Epithelial cell of esophagus (primary cell): ENCODE measurements around the gene BANF2.

Experiments used
- DNase-seq: peaks from one replicate; pipeline ENCODE4 v3.0.0; 2010; ENCODE audit warnings: low read depth
- H3K4me3 ChIP-seq: 2 replicates; pipeline ENCODE4 v1.5.1; 2011; ENCODE audit warnings: mild to moderate bottlenecking, low read length, control low read depth
- TF ChIP-seq, protein P1 (sequence below): IDR thresholded peaks from 2 replicates; pipeline ENCODE4 v1.5.1; 2011; ENCODE audit warnings: low read depth, mild to moderate bottlenecking, low read length, control low read depth, inconsistent platforms; ENCODE audit not compliant: insufficient read depth; ENCODE audit errors: missing control alignments

The BANF2 gene

DNA sequence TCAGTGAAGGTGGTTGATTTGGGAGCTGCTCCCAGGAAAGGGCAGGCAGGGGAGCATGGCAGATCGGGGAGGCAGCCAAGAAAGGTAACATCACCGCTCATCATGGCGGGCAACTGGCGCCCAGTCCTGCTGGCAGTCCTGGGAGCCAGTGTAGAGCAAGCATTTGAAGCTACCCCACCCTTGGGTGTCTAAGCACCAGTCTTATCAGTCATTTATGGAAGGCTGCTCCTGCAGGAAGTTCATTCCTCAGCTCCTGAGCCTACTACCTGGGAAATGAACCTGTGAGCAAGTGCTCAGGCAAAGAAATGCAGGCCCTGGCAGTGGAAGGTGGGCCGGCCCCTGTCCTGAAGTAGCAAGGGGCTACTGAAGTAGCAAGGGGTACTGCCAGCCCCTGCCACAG, 41.5 kb downstream of the BANF2 start:
- no peak overlapping the region for H3K4me3 ChIP-seq
- TF ChIP-seq, protein P1, sequence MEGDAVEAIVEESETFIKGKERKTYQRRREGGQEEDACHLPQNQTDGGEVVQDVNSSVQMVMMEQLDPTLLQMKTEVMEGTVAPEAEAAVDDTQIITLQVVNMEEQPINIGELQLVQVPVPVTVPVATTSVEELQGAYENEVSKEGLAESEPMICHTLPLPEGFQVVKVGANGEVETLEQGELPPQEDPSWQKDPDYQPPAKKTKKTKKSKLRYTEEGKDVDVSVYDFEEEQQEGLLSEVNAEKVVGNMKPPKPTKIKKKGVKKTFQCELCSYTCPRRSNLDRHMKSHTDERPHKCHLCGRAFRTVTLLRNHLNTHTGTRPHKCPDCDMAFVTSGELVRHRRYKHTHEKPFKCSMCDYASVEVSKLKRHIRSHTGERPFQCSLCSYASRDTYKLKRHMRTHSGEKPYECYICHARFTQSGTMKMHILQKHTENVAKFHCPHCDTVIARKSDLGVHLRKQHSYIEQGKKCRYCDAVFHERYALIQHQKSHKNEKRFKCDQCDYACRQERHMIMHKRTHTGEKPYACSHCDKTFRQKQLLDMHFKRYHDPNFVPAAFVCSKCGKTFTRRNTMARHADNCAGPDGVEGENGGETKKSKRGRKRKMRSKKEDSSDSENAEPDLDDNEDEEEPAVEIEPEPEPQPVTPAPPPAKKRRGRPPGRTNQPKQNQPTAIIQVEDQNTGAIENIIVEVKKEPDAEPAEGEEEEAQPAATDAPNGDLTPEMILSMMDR, result no peak
- DNase-seq, result no peak

DNA sequence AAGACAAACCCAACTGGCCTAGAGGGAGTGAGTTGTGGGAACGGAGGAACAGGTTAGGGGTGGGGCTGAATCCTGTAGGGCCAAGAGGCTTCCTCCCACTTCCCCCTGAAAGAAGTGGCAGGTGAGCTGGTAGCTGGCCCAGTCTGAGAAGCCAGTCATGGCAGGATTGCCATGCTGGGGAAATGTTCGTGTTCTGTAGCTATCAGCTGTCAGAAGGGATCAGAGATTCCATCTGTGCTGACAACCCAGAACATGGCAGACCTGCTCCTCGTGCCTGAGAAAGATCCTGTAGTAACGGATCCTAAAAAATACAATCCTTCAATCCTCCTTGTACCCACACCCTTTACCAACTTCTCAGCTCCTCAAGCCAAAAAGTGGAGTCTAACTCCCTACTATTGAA, 43.0 kb downstream of the BANF2 start:
- DNase-seq, result no peak
- no peak overlapping the region for H3K4me3 ChIP-seq
- TF ChIP-seq, protein P1, result no peak

DNA sequence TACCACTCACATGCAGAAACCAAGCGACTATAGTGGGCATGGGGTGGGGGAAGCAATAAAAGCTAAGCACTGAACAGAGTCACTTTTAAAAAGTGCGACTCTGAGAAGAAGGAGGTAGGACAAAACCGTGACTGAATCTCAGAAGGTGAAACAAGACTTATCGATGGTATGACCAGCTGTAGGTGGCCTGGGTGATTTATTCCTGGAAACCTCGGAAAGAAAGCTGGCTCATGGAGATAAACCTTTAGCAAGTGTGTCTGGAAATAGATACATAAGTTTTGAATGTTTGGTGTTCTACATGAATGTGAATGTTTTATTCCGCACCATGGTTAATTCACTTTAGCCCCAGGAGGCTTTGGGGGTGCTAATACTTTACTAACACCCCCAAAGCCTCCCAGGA, 43.9 kb downstream of the BANF2 start:
- TF ChIP-seq, protein P1, result no peak
- DNase-seq, result no peak
- no peak overlapping the region for H3K4me3 ChIP-seq

DNA sequence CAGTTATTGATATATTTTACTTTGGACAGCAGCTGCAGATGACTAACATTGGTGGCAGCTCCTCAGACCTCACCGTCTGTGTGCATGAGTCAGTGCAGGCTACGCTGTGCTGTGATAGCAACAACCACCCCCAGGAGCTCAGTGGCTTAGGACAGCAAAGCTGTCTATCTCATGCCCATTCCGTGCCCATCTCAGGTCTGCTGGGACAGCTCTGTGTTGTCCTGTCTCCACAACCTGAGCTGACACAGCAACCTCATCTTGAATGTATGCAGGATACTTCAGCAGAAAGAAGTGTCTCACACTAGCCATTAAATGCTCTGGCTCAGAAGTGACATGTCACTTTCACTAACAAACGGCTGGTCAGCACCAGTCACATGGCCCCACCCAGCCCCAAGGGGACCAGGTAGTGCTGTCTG, 47.7 kb downstream of the BANF2 start:
- DNase-seq, result peak; percentile 85
- H3K4me3 ChIP-seq, result no peak overlapping the region
- TF ChIP-seq, protein P1, result no peak

DNA sequence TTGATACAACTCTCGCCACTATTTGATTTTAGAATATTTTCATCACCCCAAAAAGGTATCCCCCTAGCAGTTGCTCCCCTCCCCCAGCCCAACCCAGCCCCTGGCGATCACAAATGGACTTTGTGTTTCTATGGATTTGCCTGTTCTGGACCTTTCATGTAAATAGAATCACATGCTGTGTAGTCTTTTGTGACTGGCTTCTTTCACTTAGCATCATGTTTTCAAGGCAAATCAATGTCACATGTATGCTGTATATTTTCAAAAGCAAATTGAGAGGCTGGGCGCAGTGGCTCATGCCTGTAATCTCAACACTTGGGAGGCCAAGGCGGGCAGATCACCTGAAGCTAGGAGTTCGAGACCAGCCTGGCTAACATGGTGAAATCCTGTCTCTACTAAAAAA, 48.5 kb downstream of the BANF2 start:
- no peak overlapping the region for H3K4me3 ChIP-seq
- TF ChIP-seq, protein P1, result no peak
- DNase-seq, result no peak

DNA sequence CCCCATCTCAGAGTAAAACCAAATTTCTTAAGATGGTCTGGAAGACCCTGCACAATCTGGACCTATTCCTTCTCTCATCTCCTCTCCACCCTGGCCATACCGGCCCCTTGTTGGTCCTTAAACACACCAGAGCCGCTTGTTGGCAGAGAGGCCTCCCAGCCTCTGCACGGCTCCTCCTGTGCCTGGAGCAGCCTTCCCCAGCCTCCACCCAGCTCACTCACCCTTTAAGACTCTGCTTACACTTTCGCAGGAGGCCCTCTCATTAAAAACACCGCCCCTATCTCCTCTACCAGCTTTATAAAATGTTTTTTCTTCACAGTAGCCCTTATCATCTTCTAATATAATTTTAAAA, 49.8 kb downstream of the BANF2 start:
- H3K4me3 ChIP-seq, result no peak overlapping the region
- TF ChIP-seq, protein P1, result no peak
- DNase-seq, result no peak

DNA sequence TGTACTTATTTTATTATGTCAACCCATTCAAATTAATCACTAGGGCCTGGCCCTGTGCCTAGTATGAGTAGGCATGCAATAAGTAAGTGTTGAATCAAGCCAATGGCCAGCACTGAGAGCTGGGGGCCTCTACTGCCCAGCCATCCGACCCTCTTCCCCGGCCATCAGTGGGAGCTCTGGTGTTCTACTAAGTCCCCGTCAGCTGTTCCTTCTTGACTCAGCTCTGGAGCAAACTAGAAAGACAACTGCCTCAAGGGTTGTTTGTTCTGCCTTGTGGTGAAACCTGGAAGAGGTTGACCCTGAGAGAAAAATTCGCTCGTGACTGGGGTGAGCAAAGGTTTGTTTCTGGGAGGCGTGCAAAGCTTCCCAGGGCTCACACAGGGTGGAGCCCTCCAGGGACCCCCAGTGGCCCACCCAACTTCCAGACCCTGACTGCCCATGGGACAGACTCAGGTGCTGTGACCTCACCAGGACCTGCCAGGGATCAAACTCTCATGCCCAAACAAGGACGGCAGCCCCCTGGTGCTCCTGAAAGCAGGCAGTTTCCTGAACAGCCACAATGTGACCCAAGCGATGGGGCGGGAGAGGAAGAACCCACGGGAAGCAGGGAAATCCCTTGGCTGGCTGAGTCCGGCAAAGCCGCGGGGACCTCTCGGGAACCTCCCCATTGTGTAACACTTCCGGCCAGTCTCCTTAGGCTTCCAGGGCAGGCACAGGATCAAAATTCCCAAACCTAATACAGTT, 50.4 kb downstream of the BANF2 start:
- TF ChIP-seq, protein P1, result no peak
- H3K4me3 ChIP-seq, result no peak overlapping the region
- peak; percentile 16 for DNase-seq
